ENCODE results near the gene EDC4. TPM values are rescaled to one million over a fixed set of nuclear protein-coding genes. Genes with fewer than 3 reads are reported as not detected.
A peak's percentile ranks its signal among the peaks of the same experiment; 100 is the strongest.

Gene EDC4
- total and polyA plus RNA-seq, 9 of the 15 experiments (the other 6 are each of a cell fraction or from before 2014, with no cell fraction given), result 1.1 to 131 (median 74.0) TPM

DNA sequence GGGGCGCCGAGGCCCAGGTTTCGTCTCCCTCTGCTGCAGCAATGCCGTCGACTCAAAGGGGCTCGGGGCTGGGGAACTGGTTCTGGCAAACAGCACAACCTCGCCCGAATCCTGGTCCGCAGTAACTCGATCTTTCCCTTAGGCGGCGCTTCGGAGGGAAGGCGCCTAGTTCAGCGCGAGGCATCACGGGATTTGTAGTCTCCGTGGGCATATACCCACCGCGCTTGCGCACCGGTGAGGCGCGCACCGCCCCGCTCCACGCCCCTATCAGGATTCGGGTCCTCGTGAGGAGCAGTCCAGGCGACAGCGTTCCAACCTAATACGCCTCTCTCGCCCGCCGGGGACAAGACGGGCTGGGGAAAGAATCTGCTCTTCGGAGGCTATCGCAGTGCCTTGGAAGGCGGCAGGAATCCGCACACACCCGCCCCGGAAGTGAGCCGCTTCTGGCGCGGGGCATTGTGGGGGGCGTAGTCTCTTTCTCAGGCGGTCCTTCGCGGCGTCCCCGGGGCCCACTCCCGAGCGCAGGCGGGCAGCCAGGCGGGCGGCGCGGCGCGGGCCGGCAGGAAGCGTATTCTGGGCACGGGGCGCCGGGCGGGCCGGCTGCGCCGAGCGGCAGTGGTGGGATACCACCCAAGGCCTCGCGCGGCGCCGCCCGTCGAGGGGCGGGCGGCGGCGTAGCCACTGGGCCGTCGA lies 30.9 kb upstream of the EDC4 start, which contains the start of gene THAP11 (continued):
- TF ChIP-seq, protein P1, sequence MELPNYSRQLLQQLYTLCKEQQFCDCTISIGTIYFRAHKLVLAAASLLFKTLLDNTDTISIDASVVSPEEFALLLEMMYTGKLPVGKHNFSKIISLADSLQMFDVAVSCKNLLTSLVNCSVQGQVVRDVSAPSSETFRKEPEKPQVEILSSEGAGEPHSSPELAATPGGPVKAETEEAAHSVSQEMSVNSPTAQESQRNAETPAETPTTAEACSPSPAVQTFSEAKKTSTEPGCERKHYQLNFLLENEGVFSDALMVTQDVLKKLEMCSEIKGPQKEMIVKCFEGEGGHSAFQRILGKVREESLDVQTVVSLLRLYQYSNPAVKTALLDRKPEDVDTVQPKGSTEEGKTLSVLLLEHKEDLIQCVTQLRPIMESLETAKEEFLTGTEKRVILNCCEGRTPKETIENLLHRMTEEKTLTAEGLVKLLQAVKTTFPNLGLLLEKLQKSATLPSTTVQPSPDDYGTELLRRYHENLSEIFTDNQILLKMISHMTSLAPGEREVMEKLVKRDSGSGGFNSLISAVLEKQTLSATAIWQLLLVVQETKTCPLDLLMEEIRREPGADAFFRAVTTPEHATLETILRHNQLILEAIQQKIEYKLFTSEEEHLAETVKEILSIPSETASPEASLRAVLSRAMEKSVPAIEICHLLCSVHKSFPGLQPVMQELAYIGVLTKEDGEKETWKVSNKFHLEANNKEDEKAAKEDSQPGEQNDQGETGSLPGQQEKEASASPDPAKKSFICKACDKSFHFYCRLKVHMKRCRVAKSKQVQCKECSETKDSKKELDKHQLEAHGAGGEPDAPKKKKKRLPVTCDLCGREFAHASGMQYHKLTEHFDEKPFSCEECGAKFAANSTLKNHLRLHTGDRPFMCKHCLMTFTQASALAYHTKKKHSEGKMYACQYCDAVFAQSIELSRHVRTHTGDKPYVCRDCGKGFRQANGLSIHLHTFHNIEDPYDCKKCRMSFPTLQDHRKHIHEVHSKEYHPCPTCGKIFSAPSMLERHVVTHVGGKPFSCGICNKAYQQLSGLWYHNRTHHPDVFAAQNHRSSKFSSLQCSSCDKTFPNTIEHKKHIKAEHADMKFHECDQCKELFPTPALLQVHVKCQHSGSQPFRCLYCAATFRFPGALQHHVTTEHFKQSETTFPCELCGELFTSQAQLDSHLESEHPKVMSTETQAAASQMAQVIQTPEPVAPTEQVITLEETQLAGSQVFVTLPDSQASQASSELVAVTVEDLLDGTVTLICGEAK (IDR thresholded peaks at IDR 0.05), result peak; percentile 93
- TF ChIP-seq, protein P1 (CRISPR knock-in tag; IDR thresholded peaks at IDR 0.05), result no peak
- TF ChIP-seq ZNF830 (CRISPR knock-in tag; IDR thresholded peaks at IDR 0.05), result no peak
- TF ChIP-seq ELF1 (tag; IDR thresholded peaks at IDR 0.05), result peak; percentile 89
- TF ChIP-seq NBN (IDR thresholded peaks at IDR 0.05; ENCODE audit: low read depth), result no peak
- TF ChIP-seq SUPT5H (IDR thresholded peaks at IDR 0.05), result peak; percentile 82
- TF ChIP-seq, protein P2, sequence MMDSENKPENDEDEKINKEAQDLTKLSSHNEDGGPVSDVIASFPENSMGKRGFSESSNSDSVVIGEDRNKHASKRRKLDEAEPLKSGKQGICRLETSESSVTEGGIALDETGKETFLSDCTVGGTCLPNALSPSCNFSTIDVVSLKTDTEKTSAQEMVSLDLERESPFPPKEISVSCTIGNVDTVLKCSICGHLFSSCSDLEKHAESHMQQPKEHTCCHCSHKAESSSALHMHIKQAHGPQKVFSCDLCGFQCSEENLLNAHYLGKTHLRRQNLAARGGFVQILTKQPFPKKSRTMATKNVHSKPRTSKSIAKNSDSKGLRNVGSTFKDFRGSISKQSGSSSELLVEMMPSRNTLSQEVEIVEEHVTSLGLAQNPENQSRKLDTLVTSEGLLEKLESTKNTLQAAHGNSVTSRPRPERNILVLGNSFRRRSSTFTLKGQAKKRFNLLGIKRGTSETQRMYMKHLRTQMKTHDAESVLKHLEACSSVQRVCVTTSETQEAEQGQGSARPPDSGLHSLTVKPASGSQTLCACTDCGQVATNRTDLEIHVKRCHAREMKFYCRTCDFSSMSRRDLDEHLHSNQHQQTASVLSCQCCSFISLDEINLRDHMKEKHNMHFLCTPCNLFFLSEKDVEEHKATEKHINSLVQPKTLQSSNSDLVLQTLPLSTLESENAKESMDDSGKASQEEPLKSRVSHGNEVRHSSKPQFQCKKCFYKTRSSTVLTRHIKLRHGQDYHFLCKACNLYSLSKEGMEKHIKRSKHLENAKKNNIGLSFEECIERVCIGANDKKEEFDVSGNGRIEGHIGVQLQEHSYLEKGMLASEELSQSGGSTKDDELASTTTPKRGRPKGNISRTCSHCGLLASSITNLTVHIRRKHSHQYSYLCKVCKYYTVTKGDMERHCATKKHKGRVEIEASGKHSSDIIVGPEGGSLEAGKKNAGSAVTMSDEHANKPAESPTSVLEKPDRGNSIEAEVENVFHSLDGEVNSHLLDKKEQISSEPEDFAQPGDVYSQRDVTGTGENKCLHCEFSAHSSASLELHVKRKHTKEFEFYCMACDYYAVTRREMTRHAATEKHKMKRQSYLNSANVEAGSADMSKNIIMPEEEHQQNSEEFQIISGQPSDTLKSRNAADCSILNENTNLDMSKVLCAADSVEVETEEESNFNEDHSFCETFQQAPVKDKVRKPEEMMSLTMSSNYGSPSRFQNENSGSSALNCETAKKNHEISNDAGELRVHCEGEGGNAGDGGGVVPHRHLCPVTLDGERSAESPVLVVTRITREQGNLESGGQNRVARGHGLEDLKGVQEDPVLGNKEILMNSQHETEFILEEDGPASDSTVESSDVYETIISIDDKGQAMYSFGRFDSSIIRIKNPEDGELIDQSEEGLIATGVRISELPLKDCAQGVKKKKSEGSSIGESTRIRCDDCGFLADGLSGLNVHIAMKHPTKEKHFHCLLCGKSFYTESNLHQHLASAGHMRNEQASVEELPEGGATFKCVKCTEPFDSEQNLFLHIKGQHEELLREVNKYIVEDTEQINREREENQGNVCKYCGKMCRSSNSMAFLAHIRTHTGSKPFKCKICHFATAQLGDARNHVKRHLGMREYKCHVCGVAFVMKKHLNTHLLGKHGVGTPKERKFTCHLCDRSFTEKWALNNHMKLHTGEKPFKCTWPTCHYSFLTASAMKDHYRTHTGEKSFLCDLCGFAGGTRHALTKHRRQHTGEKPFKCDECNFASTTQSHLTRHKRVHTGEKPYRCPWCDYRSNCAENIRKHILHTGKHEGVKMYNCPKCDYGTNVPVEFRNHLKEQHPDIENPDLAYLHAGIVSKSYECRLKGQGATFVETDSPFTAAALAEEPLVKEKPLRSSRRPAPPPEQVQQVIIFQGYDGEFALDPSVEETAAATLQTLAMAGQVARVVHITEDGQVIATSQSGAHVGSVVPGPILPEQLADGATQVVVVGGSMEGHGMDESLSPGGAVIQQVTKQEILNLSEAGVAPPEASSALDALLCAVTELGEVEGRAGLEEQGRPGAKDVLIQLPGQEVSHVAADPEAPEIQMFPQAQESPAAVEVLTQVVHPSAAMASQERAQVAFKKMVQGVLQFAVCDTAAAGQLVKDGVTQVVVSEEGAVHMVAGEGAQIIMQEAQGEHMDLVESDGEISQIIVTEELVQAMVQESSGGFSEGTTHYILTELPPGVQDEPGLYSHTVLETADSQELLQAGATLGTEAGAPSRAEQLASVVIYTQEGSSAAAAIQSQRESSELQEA (IDR thresholded peaks at IDR 0.05; ENCODE audit: low read depth), result no peak
- TF ChIP-seq TCF3 (CRISPR knock-in tag; IDR thresholded peaks at IDR 0.05), result 0 out of 2 replicates have a peak, but pooled peaks have one; percentile 29
- TF ChIP-seq CBX2 (IDR thresholded peaks at IDR 0.05; ENCODE audit: insufficient read depth, low read length, poor library complexity, severe bottlenecking), result no peak
- no peak for TF ChIP-seq ZNF764 (CRISPR knock-in tag; IDR thresholded peaks at IDR 0.05; ENCODE audit: low read depth)
- no peak for TF ChIP-seq PTTG1 (tag; IDR thresholded peaks at IDR 0.05; ENCODE audit: low read depth)
